GM12878 (cell line): ENCODE data around the gene PDE6A. TPM values are rescaled to one million over a fixed set of nuclear protein-coding genes. Genes with fewer than 3 reads are reported as not detected.

Experiments
- ATAC-seq: fragments of 200-7000 bp; cut with Tn5 transposase; 3 replicates; pipeline ENCODE4 v1.9.1; 2020; ENCODE audit warnings: mild to moderate bottlenecking, moderate library complexity
- BruUV-seq: library from RNA; stranded (reverse); fragments of 400-500 nt; replicated peaks from 2 replicates; lab custom pipeline; 2021; lab: Mats Ljungman, UMichigan
- CTCF ChIA-PET: fragments of 300-600 bp; sonication (Branson Sonifier 250); formaldehyde crosslinking; extraction: SDS; loops from one replicate; lab custom pipeline; 2021; ENCODE audit warnings: inconsistent platforms; lab: Yijun Ruan, JAX
- POLR2A ChIA-PET: fragments of 350-600 bp; formaldehyde crosslinking; extraction: SDS; loops from one replicate; lab custom pipeline; 2021; ENCODE audit warnings: inconsistent platforms; lab: Charles Lee
- RAD21 ChIA-PET: fragments of 300-600 bp; sonication (Branson Sonifier 250); formaldehyde crosslinking; loops from one replicate; lab custom pipeline; 2023; ENCODE audit warnings: antibody characterized with exemption; ENCODE audit not compliant: unreplicated experiment; lab: Charles Lee
- SMC1A ChIA-PET: fragments of 300-600 bp; sonication (Branson Sonifier 250); formaldehyde crosslinking; loops from one replicate; lab custom pipeline; 2023; ENCODE audit not compliant: unreplicated experiment, uncharacterized antibody; lab: Charles Lee
- DNase-seq: peaks from one replicate; pipeline ENCODE4 v3.0.0-alpha.2; 2011; ENCODE audit warnings: low read depth, low spot score
- FAIRE-seq: peaks from 3 replicates; lab custom pipeline; 2011; peaks lifted over from hg19 to GRCh38; lab: Jason Lieb, UNC
- H2AFZ ChIP-seq: 2 replicates; pipeline ENCODE4 v1.6.0; 2011; ENCODE audit warnings: low read depth, low read length, control low read depth; ENCODE audit not compliant: control insufficient read depth
- H3K27ac ChIP-seq: 2 replicates; pipeline ENCODE4 v1.5.1; 2011; ENCODE audit warnings: control low read depth; ENCODE audit not compliant: control insufficient read depth, insufficient read depth
- H3K27me3 ChIP-seq, 2 experiments: replicated peaks in 1 of 2; 2 replicates each; pipeline versions ENCODE4 v1.6.0 to v1.6.1; 2011; ENCODE audit warnings: low read length in 1 of 2; ENCODE audit not compliant: control insufficient read depth in 2 of 2, insufficient read depth in 2 of 2
- H3K36me3 ChIP-seq, 2 experiments: 2 replicates each; pipeline ENCODE4 v1.5.1; 2011; ENCODE audit warnings: low read length in 1 of 2; ENCODE audit not compliant: control insufficient read depth in 2 of 2, insufficient read depth in 2 of 2
- H3K4me1 ChIP-seq: 2 replicates; pipeline ENCODE4 v1.6.1; 2011; ENCODE audit warnings: mild to moderate bottlenecking, low read length, moderate library complexity, mixed read lengths; ENCODE audit not compliant: control insufficient read depth, insufficient read depth
- H3K4me2 ChIP-seq: 2 replicates; pipeline ENCODE4 v1.6.0; 2011; ENCODE audit warnings: control low read depth; ENCODE audit not compliant: control insufficient read depth, insufficient read depth
- H3K4me3 ChIP-seq: fragments of 200-600 bp; sonication (generic); 2 replicates; pipeline ENCODE4 v1.5.1; 2016
- H3K79me2 ChIP-seq: 2 replicates; pipeline ENCODE4 v1.6.0; 2011; ENCODE audit warnings: low read length; ENCODE audit not compliant: control insufficient read depth, insufficient read depth
- H3K9ac ChIP-seq: 2 replicates; pipeline ENCODE4 v1.8.0; 2011; ENCODE audit warnings: low read length, control low read depth, mixed read lengths; ENCODE audit not compliant: control insufficient read depth, insufficient read depth
- H3K9me3 ChIP-seq: replicated peaks from 3 replicates; pipeline ENCODE4 v1.5.1; 2011; ENCODE audit warnings: mild to moderate bottlenecking, low read length; ENCODE audit not compliant: control insufficient read depth, insufficient read depth
- H4K20me1 ChIP-seq: 2 replicates; pipeline ENCODE4 v1.6.0; 2011; ENCODE audit not compliant: control insufficient read depth, insufficient read depth
- ASH2L ChIP-seq: fragments of 300-600, 200-600 bp; sonication (generic); IDR thresholded peaks from 2 replicates; pipeline ENCODE4 v1.6.1; 2017; ENCODE audit warnings: low read depth, mild to moderate bottlenecking, borderline replicate concordance
- CBX3 ChIP-seq: fragments of 200-600 bp; sonication (generic); IDR thresholded peaks from 2 replicates; pipeline ENCODE4 v1.6.1; 2016; ENCODE audit warnings: low read depth, borderline replicate concordance
- CHD1 ChIP-seq: IDR thresholded peaks from 2 replicates; pipeline ENCODE4 v1.6.1; 2012; ENCODE audit warnings: low read depth, low read length, improper control_type of control experiment
- EP300 ChIP-seq, 2 experiments: fragments of 150-350 bp in 1 of 2; IDR thresholded peaks; 2 replicates each; pipeline ENCODE4 v1.6.1; 2011 to 2012; ENCODE audit warnings: low read depth in 2 of 2, low read length in 2 of 2, borderline replicate concordance in 1 of 2, improper control_type of control experiment in 1 of 2, inconsistent platforms in 1 of 2; ENCODE audit not compliant: control insufficient read depth in 1 of 2
- FOXM1 ChIP-seq: IDR thresholded peaks from 2 replicates; pipeline ENCODE4 v1.6.1; 2012; ENCODE audit warnings: low read depth, mild to moderate bottlenecking, inconsistent platforms, low read length, moderate library complexity
- NBN ChIP-seq: fragments of 450-650 bp; IDR thresholded peaks from 2 replicates; pipeline ENCODE4 v1.6.1; 2016
- POLR2AphosphoS5 ChIP-seq: IDR thresholded peaks from 2 replicates; pipeline ENCODE4 v1.6.1; 2011; ENCODE audit warnings: mild to moderate bottlenecking, low read length, inconsistent platforms
- RAD51 ChIP-seq: fragments of 450-650 bp; IDR thresholded peaks from 2 replicates; pipeline ENCODE4 v1.6.1; 2016; ENCODE audit warnings: moderate library complexity, mild to moderate bottlenecking, inconsistent platforms
- SIN3A ChIP-seq: IDR thresholded peaks from 2 replicates; pipeline ENCODE4 v1.6.1; 2012; ENCODE audit warnings: low read depth, low read length, improper control_type of control experiment
- SIX5 ChIP-seq: IDR thresholded peaks from 2 replicates; pipeline ENCODE4 v1.6.1; 2011; ENCODE audit warnings: mild to moderate bottlenecking, low read depth, low read length, moderate library complexity; ENCODE audit not compliant: severe bottlenecking
- SRF ChIP-seq, 2 experiments: IDR thresholded peaks; 2 replicates each; pipeline ENCODE4 v1.6.1; 2011; ENCODE audit warnings: low read depth in 2 of 2, low read length in 2 of 2, mild to moderate bottlenecking in 1 of 2, moderate library complexity in 1 of 2
- WGBS: methylation state at CpG from one replicate; pipeline ENCODE4 v1.1.6; 2016; ENCODE audit warnings: low lambda C conversion rate; ENCODE audit not compliant: insufficient replicate concordance, insufficient coverage; ENCODE audit errors: missing lambda C conversion rate; 5-methylcytosine and 5-hydroxymethylcytosine counted together
- in situ Hi-C: fragments of 300-500 bp; cut with MboI; formaldehyde crosslinking; loops from 9 replicates; pipeline ENCODE4 v1.14.3; 2018; ENCODE audit warnings: mixed read lengths
- intact Hi-C: fragments of 100-400 bp; cut with micrococcal nuclease; formaldehyde crosslinking; loops from one replicate; pipeline ENCODE4 v1.14.2; 2022; ENCODE audit not compliant: unreplicated experiment
- polyA plus RNA-seq, 11 experiments: library from polyadenylated mRNA; depleted of rRNA in 4 of 11; unstranded in 6 of 11; stranded (reverse) in 5 of 11; fragments of >200 nt; fragmentation: Nextera tagmentation in 4 of 11; fragmentation: Illumina TruSeq in 1 of 11; extraction: Ambion mirVana in 4 of 11; extraction: Trizol in 1 of 11; gene quantifications; 1 replicate in 1 of 11; 2 replicates in 10 of 11; pipeline versions ENCODE4 v1.2.1 to v1.2.3, GENCODE V29; 2011 to 2016; ENCODE audit warnings: inconsistent platforms in 2 of 11, missing spikeins in 2 of 11, low read depth in 1 of 11
- total RNA-seq, 4 experiments: library from RNA; depleted of rRNA in 3 of 4; stranded (reverse); fragments of >200 nt in 3 of 4; fragmentation: Illumina TruSeq in 1 of 4; extraction: Trizol in 1 of 4; gene quantifications; 2 replicates each; pipeline versions ENCODE4 v1.2.1 to v1.2.3, GENCODE V29; 2013 to 2021
- TF ChIP-seq, protein P1 (sequence below): fragments of 150-350 bp; IDR thresholded peaks from 2 replicates; pipeline ENCODE4 v1.6.1; 2014; ENCODE audit warnings: mild to moderate bottlenecking, low read depth, low read length
- TF ChIP-seq, protein P2 (sequence below): fragments of 450-650 bp; formaldehyde crosslinking; IDR thresholded peaks from 2 replicates; pipeline ENCODE4 v1.5.0; 2022; ENCODE audit warnings: mild to moderate bottlenecking, missing genetic modification characterization
- TF ChIP-seq, protein P3 (sequence below): fragments of 450-650 bp; formaldehyde crosslinking; IDR thresholded peaks from 2 replicates; pipeline ENCODE4 v1.4.0; 2020; ENCODE audit warnings: mild to moderate bottlenecking, moderate library complexity
- TF ChIP-seq, protein P4 (sequence below): IDR thresholded peaks from 2 replicates; pipeline ENCODE4 v1.6.1; 2012; ENCODE audit warnings: low read depth, low read length, improper control_type of control experiment

PDE6A gene
- total and polyA plus RNA-seq, 10 of the 15 experiments (the other 5 are each of a cell fraction or from before 2014, with no cell fraction given): 0.05 to 0.26 TPM; not detected in 8

DNA sequence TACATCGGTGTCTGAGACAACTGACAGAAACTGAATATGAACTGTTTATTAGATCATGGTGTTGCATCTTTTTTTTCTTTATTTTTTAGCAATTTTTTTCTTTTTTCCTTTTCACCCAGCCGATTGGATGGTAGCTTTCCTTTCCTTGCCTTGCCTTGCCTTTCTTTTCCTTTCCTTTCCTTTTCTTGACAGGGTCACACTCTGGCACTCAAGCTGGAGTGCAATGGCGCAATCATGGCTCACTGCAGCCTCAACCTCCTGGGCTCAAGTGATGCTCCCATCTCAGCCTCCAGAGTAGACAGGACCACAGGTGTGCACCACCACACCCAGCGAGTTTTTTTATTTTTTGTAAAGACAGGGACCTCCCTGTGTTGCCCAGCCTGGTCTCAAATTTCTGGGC lies 2.8 kb downstream of the PDE6A start:
- Histone ChIP-seq H3K27ac (no peak overlapping the region), H2AFZ (no peak overlapping the region), H3K79me2 (no peaks in the 10 kb centered on the region), H3K4me1 (no peaks in the 10 kb centered on the region), H3K4me3 (no peak overlapping the region), H3K36me3 (no peaks in the 10 kb centered on the region), H3K4me2 (no peak overlapping the region), H3K9ac (no peak overlapping the region), H3K27me3 (no peaks in the 10 kb centered on the region; a peak in 1 of 4 replicates), H3K9me3 (no peaks in the 10 kb centered on the region), H4K20me1 (no peaks in the 10 kb centered on the region)
- BruUV-seq: no TSS peak
- intact Hi-C loops (no loop called here), in situ Hi-C loops (no loop called here)
- ATAC-seq (no peak), DNase-seq (no peak), FAIRE-seq (no peak)
- ChIA-PET POLR2A (no interaction called here), CTCF (no interaction called here), RAD21 (no interaction called here), SMC1A (no interaction called here)
- WGBS: 45% methylated on average over 4 of the region's 4 CpGs
- no peak for TF ChIP-seq ASH2L
- TF ChIP-seq RAD51: no peak
- no peak for TF ChIP-seq EP300 (IDR thresholded peaks at IDR 0.05; ENCODE audit: borderline replicate concordance in 1 of 2, control insufficient read depth in 1 of 2, low read depth in 2 of 2, low read length in 2 of 2)
- TF ChIP-seq, protein P1, sequence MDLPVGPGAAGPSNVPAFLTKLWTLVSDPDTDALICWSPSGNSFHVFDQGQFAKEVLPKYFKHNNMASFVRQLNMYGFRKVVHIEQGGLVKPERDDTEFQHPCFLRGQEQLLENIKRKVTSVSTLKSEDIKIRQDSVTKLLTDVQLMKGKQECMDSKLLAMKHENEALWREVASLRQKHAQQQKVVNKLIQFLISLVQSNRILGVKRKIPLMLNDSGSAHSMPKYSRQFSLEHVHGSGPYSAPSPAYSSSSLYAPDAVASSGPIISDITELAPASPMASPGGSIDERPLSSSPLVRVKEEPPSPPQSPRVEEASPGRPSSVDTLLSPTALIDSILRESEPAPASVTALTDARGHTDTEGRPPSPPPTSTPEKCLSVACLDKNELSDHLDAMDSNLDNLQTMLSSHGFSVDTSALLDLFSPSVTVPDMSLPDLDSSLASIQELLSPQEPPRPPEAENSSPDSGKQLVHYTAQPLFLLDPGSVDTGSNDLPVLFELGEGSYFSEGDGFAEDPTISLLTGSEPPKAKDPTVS: no peak
- TF ChIP-seq, protein P2, sequence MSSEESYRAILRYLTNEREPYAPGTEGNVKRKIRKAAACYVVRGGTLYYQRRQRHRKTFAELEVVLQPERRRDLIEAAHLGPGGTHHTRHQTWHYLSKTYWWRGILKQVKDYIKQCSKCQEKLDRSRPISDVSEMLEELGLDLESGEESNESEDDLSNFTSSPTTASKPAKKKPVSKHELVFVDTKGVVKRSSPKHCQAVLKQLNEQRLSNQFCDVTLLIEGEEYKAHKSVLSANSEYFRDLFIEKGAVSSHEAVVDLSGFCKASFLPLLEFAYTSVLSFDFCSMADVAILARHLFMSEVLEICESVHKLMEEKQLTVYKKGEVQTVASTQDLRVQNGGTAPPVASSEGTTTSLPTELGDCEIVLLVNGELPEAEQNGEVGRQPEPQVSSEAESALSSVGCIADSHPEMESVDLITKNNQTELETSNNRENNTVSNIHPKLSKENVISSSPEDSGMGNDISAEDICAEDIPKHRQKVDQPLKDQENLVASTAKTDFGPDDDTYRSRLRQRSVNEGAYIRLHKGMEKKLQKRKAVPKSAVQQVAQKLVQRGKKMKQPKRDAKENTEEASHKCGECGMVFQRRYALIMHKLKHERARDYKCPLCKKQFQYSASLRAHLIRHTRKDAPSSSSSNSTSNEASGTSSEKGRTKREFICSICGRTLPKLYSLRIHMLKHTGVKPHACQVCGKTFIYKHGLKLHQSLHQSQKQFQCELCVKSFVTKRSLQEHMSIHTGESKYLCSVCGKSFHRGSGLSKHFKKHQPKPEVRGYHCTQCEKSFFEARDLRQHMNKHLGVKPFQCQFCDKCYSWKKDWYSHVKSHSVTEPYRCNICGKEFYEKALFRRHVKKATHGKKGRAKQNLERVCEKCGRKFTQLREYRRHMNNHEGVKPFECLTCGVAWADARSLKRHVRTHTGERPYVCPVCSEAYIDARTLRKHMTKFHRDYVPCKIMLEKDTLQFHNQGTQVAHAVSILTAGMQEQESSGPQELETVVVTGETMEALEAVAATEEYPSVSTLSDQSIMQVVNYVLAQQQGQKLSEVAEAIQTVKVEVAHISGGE (CRISPR knock-in tag): no peak
- TF ChIP-seq, protein P3, sequence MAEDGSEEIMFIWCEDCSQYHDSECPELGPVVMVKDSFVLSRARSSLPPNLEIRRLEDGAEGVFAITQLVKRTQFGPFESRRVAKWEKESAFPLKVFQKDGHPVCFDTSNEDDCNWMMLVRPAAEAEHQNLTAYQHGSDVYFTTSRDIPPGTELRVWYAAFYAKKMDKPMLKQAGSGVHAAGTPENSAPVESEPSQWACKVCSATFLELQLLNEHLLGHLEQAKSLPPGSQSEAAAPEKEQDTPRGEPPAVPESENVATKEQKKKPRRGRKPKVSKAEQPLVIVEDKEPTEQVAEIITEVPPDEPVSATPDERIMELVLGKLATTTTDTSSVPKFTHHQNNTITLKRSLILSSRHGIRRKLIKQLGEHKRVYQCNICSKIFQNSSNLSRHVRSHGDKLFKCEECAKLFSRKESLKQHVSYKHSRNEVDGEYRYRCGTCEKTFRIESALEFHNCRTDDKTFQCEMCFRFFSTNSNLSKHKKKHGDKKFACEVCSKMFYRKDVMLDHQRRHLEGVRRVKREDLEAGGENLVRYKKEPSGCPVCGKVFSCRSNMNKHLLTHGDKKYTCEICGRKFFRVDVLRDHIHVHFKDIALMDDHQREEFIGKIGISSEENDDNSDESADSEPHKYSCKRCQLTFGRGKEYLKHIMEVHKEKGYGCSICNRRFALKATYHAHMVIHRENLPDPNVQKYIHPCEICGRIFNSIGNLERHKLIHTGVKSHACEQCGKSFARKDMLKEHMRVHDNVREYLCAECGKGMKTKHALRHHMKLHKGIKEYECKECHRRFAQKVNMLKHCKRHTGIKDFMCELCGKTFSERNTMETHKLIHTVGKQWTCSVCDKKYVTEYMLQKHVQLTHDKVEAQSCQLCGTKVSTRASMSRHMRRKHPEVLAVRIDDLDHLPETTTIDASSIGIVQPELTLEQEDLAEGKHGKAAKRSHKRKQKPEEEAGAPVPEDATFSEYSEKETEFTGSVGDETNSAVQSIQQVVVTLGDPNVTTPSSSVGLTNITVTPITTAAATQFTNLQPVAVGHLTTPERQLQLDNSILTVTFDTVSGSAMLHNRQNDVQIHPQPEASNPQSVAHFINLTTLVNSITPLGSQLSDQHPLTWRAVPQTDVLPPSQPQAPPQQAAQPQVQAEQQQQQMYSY (CRISPR knock-in tag): no peak
- no peak for TF ChIP-seq SRF (IDR thresholded peaks at IDR 0.05; ENCODE audit: low read depth in 2 of 2, low read length in 2 of 2)
- TF ChIP-seq, protein P4, sequence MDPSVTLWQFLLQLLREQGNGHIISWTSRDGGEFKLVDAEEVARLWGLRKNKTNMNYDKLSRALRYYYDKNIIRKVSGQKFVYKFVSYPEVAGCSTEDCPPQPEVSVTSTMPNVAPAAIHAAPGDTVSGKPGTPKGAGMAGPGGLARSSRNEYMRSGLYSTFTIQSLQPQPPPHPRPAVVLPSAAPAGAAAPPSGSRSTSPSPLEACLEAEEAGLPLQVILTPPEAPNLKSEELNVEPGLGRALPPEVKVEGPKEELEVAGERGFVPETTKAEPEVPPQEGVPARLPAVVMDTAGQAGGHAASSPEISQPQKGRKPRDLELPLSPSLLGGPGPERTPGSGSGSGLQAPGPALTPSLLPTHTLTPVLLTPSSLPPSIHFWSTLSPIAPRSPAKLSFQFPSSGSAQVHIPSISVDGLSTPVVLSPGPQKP: no peak
- no peak for TF ChIP-seq SIN3A
- no peak for TF ChIP-seq CBX3
- TF ChIP-seq FOXM1: no peak
- no peak for TF ChIP-seq POLR2AphosphoS5
- no peak for TF ChIP-seq SIX5
- TF ChIP-seq NBN: no peak
- TF ChIP-seq CHD1: no peak
